ENCODE measurements around the gene IQCE.
"Not testable (repeated sequence)": the region's sequence is repeated elsewhere in the genome, so short reads cannot be mapped to it uniquely, and the experiment has no call there.

DNA sequence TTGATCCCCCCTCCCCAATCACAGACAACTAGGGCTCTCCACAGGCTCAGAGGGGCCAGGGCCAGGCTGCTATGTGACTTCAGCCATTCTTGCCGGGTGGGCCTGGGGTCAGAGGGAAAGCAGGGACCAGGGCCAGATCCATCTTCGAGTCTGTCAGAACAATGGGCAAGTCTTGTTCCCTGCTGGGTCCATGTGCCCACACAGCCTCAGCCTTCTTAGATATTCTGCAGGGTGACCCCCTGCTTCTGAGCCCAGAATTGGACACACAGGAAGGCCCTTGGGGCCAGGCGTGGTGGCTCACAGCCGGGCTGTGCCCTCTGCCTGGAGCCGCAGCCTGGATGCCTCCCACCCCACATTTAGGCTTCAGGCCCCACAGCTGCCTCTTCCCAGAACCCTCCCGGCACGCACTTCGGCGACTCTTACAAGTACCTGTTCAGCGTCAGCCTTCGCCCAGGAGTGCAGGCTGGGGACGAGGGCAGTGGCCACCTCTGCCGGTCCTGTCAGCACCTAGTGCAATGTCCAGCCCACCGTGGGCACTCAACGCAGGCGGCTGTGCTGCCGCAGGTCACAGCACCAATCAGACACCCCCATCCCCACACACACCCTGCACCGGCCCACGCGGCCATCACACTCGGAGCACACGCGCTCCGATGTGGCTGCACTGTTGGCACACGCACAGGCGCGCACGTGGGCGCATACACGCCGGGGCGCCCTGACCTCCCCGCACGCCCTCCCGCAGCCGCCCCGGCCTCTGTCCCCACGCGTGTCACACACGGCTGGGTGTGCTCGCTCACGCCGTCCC lies 27.6 kb upstream of the IQCE start:
- TF ChIP-seq NR2C2 (IDR thresholded peaks at IDR 0.05; ENCODE audit: borderline replicate concordance, control insufficient read depth, insufficient read length, low read depth); JUNB (IDR thresholded peaks at IDR 0.05); ETV6 (conservative IDR thresholded peaks at IDR 0.05 in 1 of 2, IDR thresholded peaks at IDR 0.05 in 1 of 2; ENCODE audit: borderline replicate concordance in 1 of 2, low read depth in 1 of 2); JUND (IDR thresholded peaks at IDR 0.05; ENCODE audit: low read depth, low read length); RB1 (IDR thresholded peaks at IDR 0.05; ENCODE audit: borderline replicate concordance): not testable (repeated sequence)
- TF ChIP-seq, protein P1, sequence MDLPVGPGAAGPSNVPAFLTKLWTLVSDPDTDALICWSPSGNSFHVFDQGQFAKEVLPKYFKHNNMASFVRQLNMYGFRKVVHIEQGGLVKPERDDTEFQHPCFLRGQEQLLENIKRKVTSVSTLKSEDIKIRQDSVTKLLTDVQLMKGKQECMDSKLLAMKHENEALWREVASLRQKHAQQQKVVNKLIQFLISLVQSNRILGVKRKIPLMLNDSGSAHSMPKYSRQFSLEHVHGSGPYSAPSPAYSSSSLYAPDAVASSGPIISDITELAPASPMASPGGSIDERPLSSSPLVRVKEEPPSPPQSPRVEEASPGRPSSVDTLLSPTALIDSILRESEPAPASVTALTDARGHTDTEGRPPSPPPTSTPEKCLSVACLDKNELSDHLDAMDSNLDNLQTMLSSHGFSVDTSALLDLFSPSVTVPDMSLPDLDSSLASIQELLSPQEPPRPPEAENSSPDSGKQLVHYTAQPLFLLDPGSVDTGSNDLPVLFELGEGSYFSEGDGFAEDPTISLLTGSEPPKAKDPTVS (IDR thresholded peaks at IDR 0.05; ENCODE audit: low read depth, low read length): not testable (repeated sequence)
